Activated gamma-delta T cell treated with anti-CD3 and anti-CD28 coated beads, Interleukin-2, amount 50 U/mL, for 16 hours (primary cell): ENCODE results near the gene ACSS2.
"Not testable (repeated sequence)": the region's sequence is repeated elsewhere in the genome, so short reads cannot be mapped to it uniquely, and the experiment has no call there.

Source experiments
- DNase-seq: peaks from one replicate; pipeline ENCODE4 v3.0.0-alpha.2; 2020; ENCODE audit warnings: low read depth

ACSS2 gene

GRCh38 chr20:34874094-34874654 lies 2.2 kb upstream of the ACSS2 start:
- DNase-seq, result no peak

GRCh38 chr20:34875642-34876405 lies 588 bp upstream of the ACSS2 start:
- no peak for DNase-seq

GRCh38 chr20:34880215-34880850 lies 3.9 kb downstream of the ACSS2 start:
- DNase-seq, result no peak

GRCh38 chr20:34880971-34881370 lies 4.6 kb downstream of the ACSS2 start:
- DNase-seq, result not testable (repeated sequence)

- DNase-seq, result no peak
Measured at GRCh38 chr20:34881689-34882088, 5.3 kb downstream of the ACSS2 start.

- no peak for DNase-seq
Measured at GRCh38 chr20:34883087-34883688, 6.8 kb downstream of the ACSS2 start.

- no peak for DNase-seq
Measured at GRCh38 chr20:34883809-34884208, 7.4 kb downstream of the ACSS2 start.

- no peak for DNase-seq
Measured at GRCh38 chr20:34884260-34884659, 7.8 kb downstream of the ACSS2 start.

- no peak for DNase-seq
Measured at GRCh38 chr20:34886122-34886521, 9.7 kb downstream of the ACSS2 start.

GRCh38 chr20:34887023-34887422 lies 10.6 kb downstream of the ACSS2 start:
- no peak for DNase-seq

- no peak for DNase-seq
Measured at GRCh38 chr20:34888468-34888867, 12.1 kb downstream of the ACSS2 start.

- no peak for DNase-seq
Measured at GRCh38 chr20:34891166-34892062, 15.0 kb downstream of the ACSS2 start.

GRCh38 chr20:34892671-34893070 lies 16.3 kb downstream of the ACSS2 start:
- DNase-seq, result no peak

GRCh38 chr20:34894723-34895122 lies 18.3 kb downstream of the ACSS2 start:
- no peak for DNase-seq

GRCh38 chr20:34895465-34895864 lies 19.1 kb downstream of the ACSS2 start:
- DNase-seq, result no peak

GRCh38 chr20:34896086-34896621 lies 19.7 kb downstream of the ACSS2 start:
- no peak for DNase-seq

GRCh38 chr20:34898129-34898528 lies 21.7 kb downstream of the ACSS2 start:
- not testable (repeated sequence) for DNase-seq

- DNase-seq, result not testable (repeated sequence)
Measured at GRCh38 chr20:34898731-34899130, 22.3 kb downstream of the ACSS2 start.

- no peak for DNase-seq
Measured at GRCh38 chr20:34904202-34904621, 27.8 kb downstream of the ACSS2 start.

GRCh38 chr20:34907616-34908469 lies 31.4 kb downstream of the ACSS2 start:
- no peak for DNase-seq

GRCh38 chr20:34915131-34915530 lies 38.7 kb downstream of the ACSS2 start:
- DNase-seq, result no peak
